GM21515 (cell line): ENCODE results near the gene COL12A1.

Experiments
- ATAC-seq: cut with Tn5 transposase; IDR thresholded peaks from one replicate; pipeline ENCODE4 v1.9.1; 2021; ENCODE audit not compliant: unreplicated experiment

COL12A1 gene

DNA sequence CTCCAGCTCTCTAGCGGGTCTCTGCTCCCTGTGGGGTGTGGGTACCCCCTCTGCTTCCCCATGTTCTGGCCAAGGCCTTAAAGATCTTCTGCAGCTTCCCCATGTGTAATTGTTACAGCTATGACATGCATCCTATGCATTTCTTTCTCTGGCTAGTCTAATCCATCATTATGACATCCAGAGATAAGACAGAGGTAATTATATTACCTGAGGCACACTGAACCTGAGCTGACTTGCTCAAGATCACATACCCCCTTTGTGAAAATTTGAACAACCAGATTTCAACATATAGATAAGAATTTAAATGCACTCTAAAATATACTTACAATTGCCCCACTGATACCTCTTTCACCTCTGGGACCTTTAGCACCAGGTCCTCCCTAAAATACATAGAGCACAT, 102.4 kb downstream of the COL12A1 start:
- ATAC-seq = no peak

GRCh38 chr6:75102301-75102700, 103.6 kb downstream of the COL12A1 start:
- ATAC-seq = no peak

DNA sequence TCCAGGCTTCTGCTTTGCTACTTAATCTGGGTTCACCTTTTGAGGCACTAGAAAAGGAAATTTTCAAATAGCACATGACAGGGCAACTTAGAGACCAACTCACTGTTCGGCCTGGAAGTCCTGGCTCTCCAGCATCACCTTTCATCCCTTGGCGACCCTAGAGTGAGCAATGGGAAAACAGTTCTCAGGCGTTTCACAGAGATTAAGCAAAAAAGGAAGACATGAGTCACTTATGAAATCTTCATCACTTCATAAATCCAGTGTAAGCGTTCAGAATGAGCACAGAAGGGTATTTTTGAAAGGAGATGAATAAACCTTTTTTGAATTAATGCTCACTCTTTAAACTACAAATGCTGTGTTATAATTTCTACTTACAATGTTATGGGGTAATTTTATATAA, 104.0 kb downstream of the COL12A1 start:
- ATAC-seq = no peak

GRCh38 chr6:75098709-75099108, 107.1 kb downstream of the COL12A1 start:
- ATAC-seq = no peak

DNA sequence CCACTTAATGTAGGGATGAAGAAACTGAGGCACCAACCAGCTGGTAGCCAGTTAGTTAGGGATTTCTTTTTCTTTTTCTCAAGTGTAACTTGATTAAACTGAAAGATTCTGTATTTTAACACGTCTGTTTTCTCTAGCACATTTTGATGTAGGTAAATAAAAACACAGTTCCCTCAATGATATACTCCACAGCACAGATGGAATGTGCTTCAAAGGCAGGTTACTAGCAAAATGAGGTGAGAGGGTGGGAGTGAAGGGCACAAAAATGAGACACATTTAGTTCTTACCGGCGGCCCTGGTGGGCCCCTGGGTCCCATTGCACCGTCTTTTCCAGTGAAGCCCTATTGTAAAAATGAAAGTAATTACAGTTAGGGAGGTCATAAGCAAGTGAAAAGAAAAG, 108.9 kb downstream of the COL12A1 start:
- ATAC-seq = no peak

DNA sequence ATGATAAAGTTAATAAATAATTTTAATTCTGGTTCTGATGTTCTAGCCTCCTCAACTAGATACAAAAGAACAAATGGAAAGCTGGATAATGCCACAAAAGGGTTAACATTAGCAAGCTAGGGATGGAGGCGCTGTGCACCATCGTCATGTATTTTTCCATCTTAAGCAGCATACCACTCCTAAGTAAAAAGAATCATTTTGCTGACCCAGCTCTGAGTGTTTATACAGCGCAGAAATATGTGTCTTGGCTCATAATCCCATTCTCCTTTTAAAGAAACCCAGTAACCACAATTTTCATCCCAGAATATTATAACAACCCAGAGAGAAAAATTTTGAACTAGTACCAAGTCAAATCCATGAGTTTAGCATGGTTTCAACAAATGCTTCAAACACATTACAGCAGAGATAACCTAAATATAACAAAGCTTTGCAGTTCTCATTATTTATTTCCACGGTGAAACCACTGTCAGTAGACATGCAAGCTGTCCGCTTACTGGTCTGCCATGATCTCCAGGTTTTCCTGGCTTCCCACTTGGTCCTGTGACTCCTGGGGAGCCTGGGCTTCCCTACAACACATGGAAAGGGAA, 111.1 kb downstream of the COL12A1 start:
- no peak for ATAC-seq

DNA sequence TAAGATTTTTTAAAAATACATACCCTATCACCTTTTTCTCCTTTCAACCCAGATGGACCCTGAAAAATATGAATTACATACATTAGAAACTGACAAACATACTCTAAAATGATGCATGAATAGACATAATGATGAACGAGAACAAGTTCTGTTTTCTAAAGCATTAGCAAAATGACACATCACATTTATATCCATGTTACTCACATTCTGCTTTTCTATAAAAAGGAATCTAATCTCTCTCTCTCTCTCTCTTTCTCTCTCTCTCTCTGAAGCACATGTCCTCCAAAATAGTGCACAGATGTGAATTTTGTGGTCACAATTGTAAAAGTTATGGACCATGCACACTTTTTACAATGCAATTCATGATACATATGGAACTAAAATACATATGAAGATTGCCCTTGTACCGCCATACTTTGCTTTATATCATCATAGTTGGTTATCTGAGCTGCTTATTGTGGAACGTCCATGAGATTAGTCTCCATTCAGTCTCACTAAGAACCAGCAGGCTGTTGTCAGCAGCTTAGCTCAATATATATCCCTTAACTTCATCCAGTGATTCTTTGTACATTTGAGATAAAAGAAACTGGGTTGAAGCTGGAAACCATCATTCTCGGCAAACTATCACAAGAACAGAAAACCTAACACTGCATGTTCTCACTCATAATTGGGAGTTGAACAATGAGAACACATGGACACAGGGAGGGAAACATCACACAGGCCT, 114.2 kb downstream of the COL12A1 start:
- no peak for ATAC-seq

DNA sequence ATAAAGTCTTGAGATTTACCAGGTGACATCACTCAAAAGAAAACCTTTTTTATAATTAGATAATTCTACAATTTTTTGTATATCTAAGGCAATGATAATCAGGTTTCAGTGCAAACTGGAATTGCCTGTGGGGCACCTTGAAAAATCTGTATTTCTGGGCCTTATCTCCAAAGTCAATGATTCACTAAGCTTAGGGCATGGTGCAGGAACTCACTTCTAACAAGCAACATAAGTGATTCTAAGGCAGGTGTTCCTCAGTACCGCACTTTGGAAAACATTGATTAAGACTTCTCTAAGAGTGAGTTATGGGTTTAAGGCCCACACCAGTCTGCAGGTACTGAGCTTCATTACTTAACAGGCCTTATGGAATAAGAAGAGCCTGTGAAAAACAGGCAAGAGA, 115.3 kb downstream of the COL12A1 start:
- no peak for ATAC-seq

GRCh38 chr6:75089921-75090320, 115.9 kb downstream of the COL12A1 start:
- no peak for ATAC-seq

DNA sequence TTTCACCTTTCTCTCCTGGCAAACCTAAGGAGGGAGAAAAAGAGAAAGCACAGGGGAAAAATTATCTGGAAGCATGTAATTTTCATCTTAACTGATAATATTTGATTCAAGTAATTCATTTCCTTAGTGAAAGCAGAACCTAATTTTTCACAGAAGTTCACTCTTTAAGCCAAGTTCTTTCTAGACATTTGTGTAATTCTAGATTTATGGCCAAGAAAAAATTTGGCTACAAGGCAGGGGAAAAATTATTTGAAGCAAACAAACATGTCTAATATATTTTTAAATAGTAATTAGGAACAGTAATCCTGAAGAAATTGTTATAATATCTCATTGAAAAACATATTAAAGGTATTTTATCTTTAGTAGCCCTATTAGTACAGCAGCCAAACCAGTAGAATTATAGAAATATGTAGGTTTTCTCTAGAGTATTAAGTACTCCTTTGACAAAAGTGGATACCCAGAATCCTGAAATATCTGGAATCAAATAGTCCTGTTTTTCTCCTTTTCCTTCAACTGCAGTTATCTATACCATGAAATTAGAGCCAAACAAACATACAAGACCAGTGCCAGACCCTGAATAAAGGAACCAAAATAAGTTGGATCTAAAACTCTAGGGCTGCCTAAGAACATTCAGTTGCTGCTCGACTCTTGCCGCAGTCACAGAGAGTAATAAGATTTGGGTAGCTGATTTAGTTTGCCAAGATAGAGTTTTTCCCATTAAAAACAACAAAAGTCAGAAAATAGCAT, 116.5 kb downstream of the COL12A1 start:
- ATAC-seq = no peak

- no peak for ATAC-seq
Observed at GRCh38 chr6:75085931-75086635, 119.8 kb downstream of the COL12A1 start.

DNA sequence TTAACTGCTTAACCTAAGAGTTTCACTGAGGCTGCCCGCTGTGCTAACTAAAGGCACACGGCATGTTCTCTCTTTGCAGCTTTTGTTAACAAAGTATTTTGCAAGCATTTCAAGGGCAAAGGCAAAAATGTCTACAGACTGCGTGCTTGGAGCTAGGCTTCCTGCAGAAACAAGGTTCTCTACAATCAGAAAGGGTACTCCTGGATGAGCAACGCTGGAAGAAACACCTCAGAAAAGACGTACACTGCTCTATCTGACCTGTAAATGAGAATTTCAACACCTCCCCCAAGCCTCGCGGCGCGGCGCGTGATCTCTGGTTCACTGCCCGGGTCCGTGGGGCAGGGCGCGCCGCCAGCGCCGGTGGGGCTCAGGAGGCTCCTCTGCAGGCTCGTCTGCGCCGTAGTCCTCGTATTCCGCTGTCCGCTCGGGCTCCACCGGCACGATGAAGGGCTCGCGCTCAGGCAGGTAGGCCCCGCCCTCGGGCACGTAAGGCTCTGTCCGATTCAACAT, 120.9 kb downstream of the COL12A1 start:
- no peak for ATAC-seq

DNA sequence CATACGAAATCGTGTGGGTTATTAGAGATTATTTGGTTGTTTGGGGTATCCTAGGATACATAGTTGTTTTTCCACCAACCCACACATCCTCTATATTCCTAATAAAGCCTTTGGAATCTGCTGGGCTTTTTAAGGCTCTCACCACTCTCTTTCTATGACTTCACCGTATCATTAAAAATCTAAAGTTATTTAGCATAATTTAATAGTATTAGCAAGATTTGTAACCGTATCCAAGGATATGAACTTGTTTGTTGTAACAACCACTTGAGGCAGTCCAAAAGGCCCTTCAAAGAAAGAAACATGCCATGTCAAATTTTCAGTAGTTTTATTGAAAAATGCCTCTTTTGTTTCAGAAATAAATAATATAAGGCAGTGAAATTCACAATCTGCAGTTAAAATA, 121.8 kb downstream of the COL12A1 start:
- ATAC-seq = no peak

GRCh38 chr6:75081921-75082320, 123.9 kb downstream of the COL12A1 start:
- ATAC-seq = no peak

GRCh38 chr6:75081047-75081446, 124.8 kb downstream of the COL12A1 start:
- no peak for ATAC-seq

DNA sequence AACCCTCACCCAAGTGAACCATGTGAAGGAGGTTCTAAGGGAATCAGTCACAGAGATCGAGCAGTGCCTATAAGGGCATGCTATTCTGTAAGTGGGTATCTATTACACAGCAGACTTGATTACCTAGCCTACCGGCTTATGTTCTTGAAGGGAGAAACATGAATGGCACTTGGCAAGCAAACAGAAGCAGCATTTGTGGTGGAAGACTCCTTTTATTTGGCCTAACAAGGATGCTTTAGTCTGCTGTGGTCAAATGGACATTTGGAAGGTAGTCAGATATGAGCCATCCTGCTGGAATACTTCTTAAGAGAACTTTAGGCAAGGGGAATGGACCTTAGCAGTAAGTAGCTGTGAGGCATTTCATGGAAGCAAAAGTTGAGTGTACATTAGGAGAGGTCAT, 126.3 kb downstream of the COL12A1 start:
- no peak for ATAC-seq

- ATAC-seq = no peak
Observed at GRCh38 chr6:75077701-75078100, 128.2 kb downstream of the COL12A1 start.

DNA sequence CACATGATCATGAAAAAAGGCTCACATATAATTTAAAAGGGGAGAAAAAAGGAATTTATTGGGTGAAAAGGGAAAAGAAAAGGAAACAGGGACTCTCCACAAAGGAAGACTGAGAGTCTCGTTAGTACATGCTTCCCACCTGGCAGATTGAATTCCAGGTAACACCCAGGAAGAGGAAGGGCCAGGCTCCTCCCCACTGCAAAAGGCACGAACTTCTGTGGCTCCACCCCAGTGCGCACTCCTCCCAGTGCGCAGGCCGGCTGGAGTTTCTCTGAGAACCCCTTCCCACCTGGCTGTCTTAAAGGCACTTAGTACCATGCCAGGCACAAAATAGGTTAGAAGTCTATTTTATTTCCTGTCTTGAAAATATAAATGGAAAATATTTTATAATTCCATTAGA, 129.8 kb downstream of the COL12A1 start:
- ATAC-seq = no peak

GRCh38 chr6:75070244-75070643, 135.6 kb downstream of the COL12A1 start:
- no peak for ATAC-seq

GRCh38 chr6:75065523-75065922, 140.3 kb downstream of the COL12A1 start:
- ATAC-seq = no peak

- ATAC-seq = no peak
Observed at GRCh38 chr6:75052491-75052890, 153.4 kb downstream of the COL12A1 start.
